Upper lobe of left lung (tissue), 6 donors: ENCODE measurements around the gene GSTT2B. TPM values are rescaled to one million over a fixed set of nuclear protein-coding genes. Genes with fewer than 3 reads are reported as not detected.
"Not testable (repeated sequence)": the region's sequence is repeated elsewhere in the genome, so short reads cannot be mapped to it uniquely, and the experiment has no call there.

Source experiments
- ATAC-seq, 2 donors: fragments of 200-7000 bp; cut with Tn5 transposase; one replicate each; pipeline ENCODE4 v1.9.1; 2022; ENCODE audit warnings: mild to moderate bottlenecking in 2 of 2, moderate library complexity in 2 of 2; ENCODE audit not compliant: low FRiP score in 2 of 2
- DNase-seq, 2 donors: peaks; one replicate each; pipeline ENCODE4 v3.0.0-alpha.2; 2019 to 2020
- H3K27ac ChIP-seq, 4 donors: fragments of 200-600 bp; sonication (generic); one replicate each; pipeline ENCODE4 v1.5.1; 2016 to 2019
- H3K27me3 ChIP-seq, 4 donors: fragments of 200-600 bp; sonication (generic); one replicate each; pipeline ENCODE4 v1.5.1; 2017 to 2019
- H3K36me3 ChIP-seq, 4 donors: fragments of 200-600 bp; sonication (generic); one replicate each; pipeline ENCODE4 v1.5.1; 2016 to 2019
- H3K4me1 ChIP-seq, 4 donors: fragments of 200-600 bp; sonication (generic); one replicate each; pipeline ENCODE4 v1.5.1; 2018 to 2019
- H3K4me3 ChIP-seq, 4 donors: fragments of 200-600 bp; sonication (generic); one replicate each; pipeline ENCODE4 v1.5.1; 2017 to 2019; ENCODE audit warnings: mild to moderate bottlenecking in 2 of 4, moderate library complexity in 1 of 4
- H3K9me3 ChIP-seq, 4 donors: fragments of 200-600 bp; sonication (generic); one replicate each; pipeline ENCODE4 v1.5.1; 2018 to 2019
- EP300 ChIP-seq, 4 donors: sonication (generic); formaldehyde crosslinking; IDR thresholded peaks; one replicate each; pipeline ENCODE4 v1.5.1; 2017; ENCODE audit warnings: antibody characterized with exemption in 4 of 4, control low read depth in 2 of 4
- POLR2A ChIP-seq, 4 donors: fragments of 450-650 bp; IDR thresholded peaks; one replicate each; pipeline ENCODE4 v1.5.1; 2016 to 2017; ENCODE audit warnings: antibody characterized with exemption in 4 of 4, mild to moderate bottlenecking in 2 of 4
- POLR2AphosphoS5 ChIP-seq, 2 donors: sonication (generic); formaldehyde crosslinking; IDR thresholded peaks; one replicate each; pipeline ENCODE4 v1.5.1; 2017; ENCODE audit warnings: antibody characterized with exemption in 2 of 2
- WGBS, 2 donors: methylation state at CpG; one replicate each; pipeline ENCODE4 v1.1.5; 2017 to 2018; 5-methylcytosine and 5-hydroxymethylcytosine counted together
- total RNA-seq, 6 donors: library from RNA; depleted of rRNA in 4 of 6; stranded (reverse); fragments of >200 nt in 4 of 6; gene quantifications; one replicate each; pipeline versions ENCODE4 v1.1.0 to v1.2.1, GENCODE V29; 2016 to 2021
- TF ChIP-seq, protein P1 (sequence below), 6 experiments: fragments of 450-650 bp in 4 of 6; fragments of 200-600 bp in 2 of 6; sonication (generic) in 2 of 6; IDR thresholded peaks; one replicate each; pipeline ENCODE4 v1.5.1; 2016 to 2019; ENCODE audit warnings: antibody characterized with exemption in 6 of 6
- donor health status: DM: no; HTN: no; CAD: no; lungs with moderate emphysema.
- donor health status: DM: no; HTN: yes; CAD: no; lungs with severe emphysema.

Gene GSTT2B
- total RNA-seq, 6 donors from 2014 or later, result 1.9 to 19.8 (median 7.5) TPM

DNA sequence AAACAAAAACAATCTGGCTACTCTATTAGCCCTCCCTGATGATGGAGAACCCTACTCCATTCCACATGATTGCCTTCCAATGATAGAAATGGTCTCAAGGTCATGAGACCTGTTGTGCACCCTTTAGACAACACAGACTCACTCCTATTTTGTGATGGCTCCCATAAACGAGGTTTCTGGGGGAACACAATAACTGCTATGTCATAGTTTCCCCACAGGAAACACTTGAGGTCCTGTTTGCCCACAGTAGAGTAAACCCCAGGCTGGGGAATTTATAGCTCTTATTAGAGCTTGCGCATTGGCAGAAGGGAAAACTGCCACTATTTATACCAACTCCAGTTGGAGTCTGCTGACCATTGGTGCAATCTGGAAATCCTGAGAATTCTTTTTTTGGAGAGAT lies 38.1 kb downstream of the GSTT2B start:
- TF ChIP-seq POLR2A (IDR thresholded peaks at IDR 0.05) (no peak), EP300 (IDR thresholded peaks at IDR 0.05) (no peak), POLR2AphosphoS5 (IDR thresholded peaks at IDR 0.05) (no peak)
- TF ChIP-seq, protein P1, sequence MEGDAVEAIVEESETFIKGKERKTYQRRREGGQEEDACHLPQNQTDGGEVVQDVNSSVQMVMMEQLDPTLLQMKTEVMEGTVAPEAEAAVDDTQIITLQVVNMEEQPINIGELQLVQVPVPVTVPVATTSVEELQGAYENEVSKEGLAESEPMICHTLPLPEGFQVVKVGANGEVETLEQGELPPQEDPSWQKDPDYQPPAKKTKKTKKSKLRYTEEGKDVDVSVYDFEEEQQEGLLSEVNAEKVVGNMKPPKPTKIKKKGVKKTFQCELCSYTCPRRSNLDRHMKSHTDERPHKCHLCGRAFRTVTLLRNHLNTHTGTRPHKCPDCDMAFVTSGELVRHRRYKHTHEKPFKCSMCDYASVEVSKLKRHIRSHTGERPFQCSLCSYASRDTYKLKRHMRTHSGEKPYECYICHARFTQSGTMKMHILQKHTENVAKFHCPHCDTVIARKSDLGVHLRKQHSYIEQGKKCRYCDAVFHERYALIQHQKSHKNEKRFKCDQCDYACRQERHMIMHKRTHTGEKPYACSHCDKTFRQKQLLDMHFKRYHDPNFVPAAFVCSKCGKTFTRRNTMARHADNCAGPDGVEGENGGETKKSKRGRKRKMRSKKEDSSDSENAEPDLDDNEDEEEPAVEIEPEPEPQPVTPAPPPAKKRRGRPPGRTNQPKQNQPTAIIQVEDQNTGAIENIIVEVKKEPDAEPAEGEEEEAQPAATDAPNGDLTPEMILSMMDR (IDR thresholded peaks at IDR 0.05), result no peak
- Histone ChIP-seq H3K9me3 (peaks cover 0 to 16% (median 7%) of the 10 kb centered on the region in 4 donors), H3K36me3 (peaks cover 0 to 46% (median 5%) of the 10 kb centered on the region in 4 donors), H3K27me3 (no peaks in the 10 kb centered on the region), H3K4me1 (no peaks in the 10 kb centered on the region), H3K27ac (no peak overlapping the region), H3K4me3 (no peak overlapping the region)
- ATAC-seq (no peak), DNase-seq (no peak)
- WGBS, 2 donors, result 54 to 65% methylated on average over 2 of the region's 2 CpGs

DNA sequence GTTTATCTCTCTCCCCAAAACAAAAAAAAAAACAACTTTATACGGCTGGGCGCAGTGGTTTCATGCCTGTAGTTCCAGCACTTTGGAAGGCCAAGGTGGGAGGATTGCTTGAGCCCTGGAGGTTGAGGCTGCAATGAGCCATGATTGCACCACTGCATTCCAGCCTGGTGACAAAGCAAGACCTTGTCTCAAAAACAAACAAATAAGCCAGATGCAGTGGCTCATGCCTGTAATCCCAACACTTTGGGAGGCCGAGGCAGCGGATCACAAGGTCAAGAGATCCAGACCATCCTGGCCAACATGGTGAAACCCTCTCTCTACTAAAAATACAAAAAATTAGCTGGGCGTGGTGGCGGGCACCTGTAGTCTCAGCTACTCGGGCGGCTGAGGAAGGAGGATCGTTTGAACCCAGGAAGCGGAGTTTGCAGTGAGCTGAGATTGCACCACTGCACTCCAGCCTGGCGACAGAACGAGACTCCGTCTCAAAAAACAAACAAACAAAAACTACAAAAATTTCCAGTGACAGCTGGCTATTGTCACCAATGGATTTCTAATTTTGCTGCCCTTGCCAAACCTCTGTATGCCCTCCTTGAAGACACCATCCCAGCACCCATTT lies 39.3 kb downstream of the GSTT2B start:
- H3K27me3 ChIP-seq, H3K27ac ChIP-seq, H3K4me1 ChIP-seq, H3K4me3 ChIP-seq, ATAC-seq, DNase-seq: not testable (repeated sequence)
- peak; percentile 7 to 42 for TF ChIP-seq POLR2AphosphoS5 (IDR thresholded peaks at IDR 0.05)
- peaks cover 0 to 42% (median 5%) of the 10 kb centered on the region in 4 donors for H3K36me3 ChIP-seq
- H3K9me3 ChIP-seq, result peaks cover 0 to 16% (median 7%) of the 10 kb centered on the region in 4 donors
- WGBS, 2 donors, result 79 to 84% methylated on average over 13 of the region's 13 CpGs

DNA sequence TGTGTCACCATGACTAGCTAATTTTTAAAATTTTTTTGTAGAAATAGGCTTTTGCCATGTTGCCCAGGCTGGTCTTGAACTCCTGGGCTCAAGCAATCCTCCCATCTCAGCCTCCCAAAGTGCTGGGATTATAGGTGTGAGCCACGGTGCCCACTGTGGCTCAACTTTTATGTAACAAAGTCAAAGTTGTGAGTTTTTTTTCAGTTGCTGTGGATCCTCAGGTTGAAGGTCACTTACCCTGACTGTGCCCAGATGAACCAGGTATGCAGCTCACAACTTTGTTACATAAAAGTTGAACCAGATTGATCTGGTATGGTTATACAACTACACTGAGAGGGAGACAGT lies 40.8 kb downstream of the GSTT2B start:
- not testable (repeated sequence) for DNase-seq, H3K4me3 ChIP-seq, H3K4me1 ChIP-seq, ATAC-seq, H3K9me3 ChIP-seq, H3K27me3 ChIP-seq
- H3K27ac ChIP-seq, result peak overlapping the region; percentile 27 to 57 (median 40)
- peaks cover 0 to 32% (median 4%) of the 10 kb centered on the region in 4 donors for H3K36me3 ChIP-seq
- WGBS, 2 donors, result 89 to 90% methylated on average over 1 of the region's 1 CpG

DNA sequence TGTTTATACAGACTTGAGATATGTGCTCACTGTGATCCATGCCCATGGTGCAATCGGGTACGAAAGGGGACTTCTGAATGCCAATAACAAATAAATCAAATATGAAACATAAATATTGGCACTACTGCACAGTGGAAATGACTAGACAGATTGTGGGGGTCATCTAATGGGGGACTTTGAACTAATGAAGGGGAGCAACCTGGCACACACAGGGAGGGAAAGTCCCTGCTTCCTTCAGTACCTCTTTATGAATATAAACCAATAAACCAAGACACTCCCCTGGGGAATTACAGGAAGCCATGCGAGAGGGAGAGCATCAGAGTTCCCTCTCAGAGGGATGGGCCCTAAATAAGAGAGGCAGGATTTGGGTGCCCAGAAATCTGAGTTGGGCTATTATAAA lies 45.7 kb downstream of the GSTT2B start:
- no peaks in the 10 kb centered on the region for H3K9me3 ChIP-seq
- no peaks in the 10 kb centered on the region for H3K27me3 ChIP-seq
- H3K27ac ChIP-seq, result no peak overlapping the region
- H3K36me3 ChIP-seq, result peaks cover 0 to 5% (median 0%) of the 10 kb centered on the region in 4 donors
- ATAC-seq, result no peak
- no peak overlapping the region for H3K4me3 ChIP-seq
- no peak for DNase-seq
- H3K4me1 ChIP-seq, result peaks cover 5 to 9% (median 7%) of the 10 kb centered on the region in 4 donors
- no peak for TF ChIP-seq EP300 (IDR thresholded peaks at IDR 0.05)
- TF ChIP-seq POLR2AphosphoS5 (IDR thresholded peaks at IDR 0.05), result no peak
- TF ChIP-seq, protein P1 (IDR thresholded peaks at IDR 0.05), result no peak
- no peak for TF ChIP-seq POLR2A (IDR thresholded peaks at IDR 0.05)
- 83 to 90% methylated on average over 3 of the region's 3 CpGs for WGBS, 2 donors

DNA sequence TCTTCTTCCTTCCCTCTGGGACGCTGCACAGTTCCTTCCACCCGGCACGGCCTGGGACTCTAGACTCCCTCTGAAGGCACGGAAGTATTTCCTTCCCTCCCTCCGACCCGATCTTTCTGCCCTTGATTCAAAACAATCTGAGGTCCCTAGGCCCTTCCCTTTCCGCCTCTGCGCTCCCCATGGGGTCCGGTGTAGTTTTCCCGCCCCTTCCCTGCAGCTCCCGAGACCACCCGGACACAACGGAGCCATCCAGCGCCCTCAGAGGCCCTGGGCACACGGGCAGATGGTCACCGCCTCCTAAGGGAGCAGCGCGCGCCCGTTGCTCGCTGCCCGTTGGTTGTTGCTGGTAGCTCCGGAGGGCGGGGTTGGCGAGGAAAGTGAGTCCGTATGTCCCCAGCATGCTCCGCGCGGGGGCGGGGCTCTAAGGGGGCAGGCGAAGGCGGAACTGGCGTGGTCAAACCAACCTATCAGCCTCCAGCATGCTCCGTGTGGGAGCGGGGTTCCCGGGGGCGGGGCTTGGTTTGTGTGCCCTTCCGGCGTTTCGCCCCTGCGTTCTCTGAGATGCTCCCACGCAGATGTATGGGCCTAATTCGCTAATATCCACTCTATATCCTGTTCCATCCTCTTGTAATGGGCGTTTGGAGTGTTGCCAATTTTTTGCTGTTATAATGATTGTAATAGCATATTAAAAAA lies 47.2 kb downstream of the GSTT2B start:
- no peaks in the 10 kb centered on the region for H3K9me3 ChIP-seq
- H3K27me3 ChIP-seq, result no peaks in the 10 kb centered on the region
- WGBS, 2 donors, result 0 to 4% methylated on average over 19 to 44 of the region's 44 CpGs
- H3K4me1 ChIP-seq, result peaks cover 5 to 9% (median 7%) of the 10 kb centered on the region in 4 donors
- TF ChIP-seq EP300 (IDR thresholded peaks at IDR 0.05) (peak in 1 of 4 donors; percentile 2), POLR2A (IDR thresholded peaks at IDR 0.05) (peak in 3 of 4 donors; percentile 61 to 87 (median 70)), POLR2AphosphoS5 (IDR thresholded peaks at IDR 0.05) (peak; percentile 95)
- TF ChIP-seq, protein P1 (IDR thresholded peaks at IDR 0.05), result peak in 2 of 6 experiments; percentile 18 to 31
- peak; percentile 100 for DNase-seq
- peak overlapping the region; percentile 80 to 87 (median 85) for H3K27ac ChIP-seq
- peak overlapping the region; percentile 11 to 62 (median 54) for H3K4me3 ChIP-seq
- H3K36me3 ChIP-seq, result peaks cover 0 to 3% (median 0%) of the 10 kb centered on the region in 4 donors
- peak; percentile 99 to 100 for ATAC-seq
